CMK (cell line): ENCODE data around the gene AIMP2.
"Not testable (repeated sequence)": the region's sequence is repeated elsewhere in the genome, so short reads cannot be mapped to it uniquely, and the experiment has no call there.

Experiments
- DNase-seq: peaks from one replicate; pipeline ENCODE4 v3.0.0-alpha.2; 2010; ENCODE audit warnings: low read depth

The AIMP2 gene

DNA sequence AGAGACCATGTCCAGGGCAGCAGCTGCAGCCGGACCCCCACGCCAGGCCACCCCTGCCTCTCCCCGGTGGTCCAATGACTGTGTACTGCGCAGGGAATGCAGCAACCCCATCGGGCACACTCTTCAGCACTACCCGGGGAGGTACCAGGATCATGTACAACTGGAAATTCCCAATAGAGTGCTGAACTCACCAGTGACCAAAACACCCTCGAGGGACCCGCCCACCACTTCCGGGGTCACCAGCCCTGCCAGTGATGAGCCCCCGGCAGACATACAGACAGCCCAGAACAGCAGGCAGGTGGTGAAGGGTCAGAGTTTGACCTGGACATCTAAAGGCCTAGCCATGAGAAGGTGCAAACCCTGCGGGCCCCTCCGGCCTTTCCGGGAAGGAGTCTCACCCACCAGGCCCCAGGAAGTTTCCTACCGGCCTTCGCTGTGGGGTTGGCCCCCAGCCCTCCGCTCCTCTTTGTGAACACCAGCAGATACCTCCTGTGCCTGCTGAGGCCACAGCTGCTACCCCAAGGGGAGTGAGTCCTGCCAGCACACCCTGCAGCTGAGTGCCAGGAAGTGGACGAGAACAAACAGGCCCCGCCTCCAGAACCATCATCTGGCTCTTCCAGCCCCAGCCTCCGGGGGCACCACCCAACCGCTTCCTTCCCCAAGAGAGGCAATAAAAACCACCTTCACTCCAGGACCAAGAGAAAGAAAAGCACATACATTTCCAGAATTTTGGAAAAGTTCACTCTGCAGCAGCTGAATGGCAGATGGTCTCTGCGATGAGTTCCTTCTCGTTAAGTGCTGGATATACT is 17.1 kb downstream of the AIMP2 start:
- DNase-seq = peak; percentile 31

DNA sequence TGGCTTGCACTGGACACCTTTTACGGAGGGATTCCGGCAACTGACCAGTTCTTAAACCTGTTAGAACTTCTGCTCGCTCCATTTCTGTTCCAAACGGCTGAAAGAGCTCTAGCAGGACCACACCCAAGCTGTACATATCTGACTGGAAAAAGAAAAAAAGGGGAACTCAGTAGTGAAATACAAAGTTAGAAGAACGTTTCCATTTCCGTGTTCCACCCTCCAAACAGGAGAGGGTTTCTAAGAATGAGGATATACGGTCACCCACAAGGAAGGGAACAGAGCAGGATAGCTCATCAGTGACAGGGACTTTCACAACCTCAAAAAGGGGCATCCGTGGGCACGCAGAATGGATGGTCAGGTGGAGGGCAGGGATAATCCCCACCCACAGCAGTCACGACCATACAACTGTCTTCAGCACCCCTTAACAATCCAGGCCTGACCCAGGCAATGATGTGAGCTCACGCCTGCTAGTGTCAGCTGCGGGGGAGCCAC is 17.8 kb downstream of the AIMP2 start:
- no peak for DNase-seq

- no peak for DNase-seq
These were observed 18.8 kb downstream of the AIMP2 start for GRCh38 chr7:6027806-6028365.

DNA sequence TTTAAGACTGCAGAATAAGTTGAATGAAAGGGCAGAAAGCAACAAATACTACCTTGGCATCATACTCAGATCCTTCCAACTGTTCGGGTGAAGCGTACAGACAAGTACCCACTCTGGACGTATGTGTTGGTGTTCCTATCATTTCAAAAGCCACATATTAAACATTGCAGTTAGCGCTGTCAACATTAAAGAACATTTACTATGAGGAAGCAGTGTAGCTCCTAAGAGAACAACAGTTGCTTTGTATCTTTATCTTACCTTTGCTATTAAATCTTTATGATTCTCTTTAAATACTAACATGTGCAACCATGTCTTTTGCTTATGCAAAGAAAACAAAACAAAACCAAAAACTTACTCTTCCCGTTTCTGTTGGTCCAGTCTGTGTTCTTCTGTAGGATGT is 19.5 kb downstream of the AIMP2 start:
- no peak for DNase-seq

DNA sequence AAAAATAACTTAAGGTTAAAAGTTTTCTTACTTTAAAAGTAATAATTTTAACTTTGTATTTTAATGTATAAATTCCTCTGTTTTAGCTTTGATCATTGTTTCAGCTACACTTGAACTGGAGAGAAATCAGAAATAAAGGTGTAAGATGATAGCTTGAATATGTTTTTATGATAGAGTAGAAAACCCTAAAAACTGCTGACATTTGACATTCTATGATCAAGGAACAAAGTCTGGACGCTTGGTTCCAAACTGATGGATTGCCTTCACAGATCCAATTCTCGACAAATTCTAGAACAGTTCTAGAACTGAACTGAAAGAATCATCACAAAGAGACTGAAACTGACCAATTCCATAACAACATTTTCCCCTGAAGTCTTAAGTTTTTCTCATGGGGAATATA is 21.9 kb downstream of the AIMP2 start, which contains the start of gene ANKRD61:
ANKRD61 (plus strand) TSS at position 389 of the 400 bp plus-strand sequence; CDS start at position 389, 0 bp downstream.
- DNase-seq = no peak

DNA sequence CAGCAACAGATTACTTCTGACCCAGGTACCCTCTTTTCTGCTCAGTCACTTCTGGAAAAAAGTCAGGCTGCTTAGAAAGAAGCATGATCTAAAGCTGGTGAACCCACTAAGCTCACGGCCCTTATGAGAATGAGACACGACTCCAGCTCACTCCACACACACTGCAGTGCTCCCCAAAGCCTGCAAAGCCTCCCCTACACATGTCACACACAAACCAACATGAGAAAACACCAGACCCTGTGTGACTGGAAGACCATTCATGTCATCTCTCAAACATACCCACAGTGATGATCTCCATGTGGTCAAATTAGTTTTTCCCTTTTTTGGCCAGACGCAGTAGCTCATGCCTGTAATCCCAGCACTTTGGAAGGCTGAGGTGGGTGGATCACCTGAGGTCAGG is 22.5 kb downstream of the AIMP2 start:
- DNase-seq = no peak

- DNase-seq = no peak
These were observed 23.1 kb downstream of the AIMP2 start for GRCh38 chr7:6032167-6032566.

GRCh38 chr7:6032641-6033040 is 23.6 kb downstream of the AIMP2 start:
- DNase-seq = no peak

- no peak for DNase-seq
These were observed 26.1 kb downstream of the AIMP2 start for GRCh38 chr7:6035165-6035564.

DNA sequence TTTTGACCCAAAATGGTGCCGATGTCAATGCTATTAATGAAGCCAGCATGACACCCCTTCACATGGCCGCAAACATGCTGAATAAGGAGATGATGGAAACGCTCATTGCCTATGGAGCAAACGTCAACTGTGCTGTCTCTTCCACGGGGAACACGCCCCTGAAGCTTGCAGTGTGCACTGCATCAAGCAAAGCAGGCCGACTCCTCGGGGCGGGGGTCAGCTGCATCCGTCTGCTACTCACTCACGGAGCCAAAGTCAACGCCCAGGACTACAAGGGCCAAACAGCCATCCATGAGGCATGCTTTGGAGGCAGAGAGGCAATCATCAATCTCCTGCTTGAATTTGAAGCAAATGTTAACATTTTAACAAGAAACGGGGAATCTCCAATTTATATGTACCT is 26.6 kb downstream of the AIMP2 start:
- DNase-seq = no peak

- no peak for DNase-seq
These were observed 40.7 kb downstream of the AIMP2 start for GRCh38 chr7:6049780-6050179.

DNA sequence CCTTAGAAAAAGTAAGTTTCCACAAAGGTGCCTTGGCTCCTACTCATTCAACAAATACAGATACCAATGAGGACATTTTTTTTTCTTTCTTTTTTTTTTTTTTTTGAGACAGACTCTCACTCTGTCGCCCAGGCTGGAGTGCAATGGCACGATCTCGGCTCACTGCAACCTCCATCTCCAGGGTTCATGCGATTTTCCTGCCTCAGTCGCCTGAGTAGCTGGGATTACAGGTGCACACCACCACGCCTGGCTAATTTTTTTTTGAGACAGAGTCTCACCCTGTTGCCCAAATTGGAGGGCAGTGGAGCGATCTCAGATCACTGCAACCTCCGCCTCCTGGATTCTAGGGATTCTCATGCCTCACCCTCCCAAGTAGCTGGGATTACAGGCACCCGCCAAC is 42.1 kb downstream of the AIMP2 start:
- not testable (repeated sequence) for DNase-seq

- DNase-seq = peak; percentile 30
These were observed 47.5 kb downstream of the AIMP2 start for GRCh38 chr7:6056616-6057015.

DNA sequence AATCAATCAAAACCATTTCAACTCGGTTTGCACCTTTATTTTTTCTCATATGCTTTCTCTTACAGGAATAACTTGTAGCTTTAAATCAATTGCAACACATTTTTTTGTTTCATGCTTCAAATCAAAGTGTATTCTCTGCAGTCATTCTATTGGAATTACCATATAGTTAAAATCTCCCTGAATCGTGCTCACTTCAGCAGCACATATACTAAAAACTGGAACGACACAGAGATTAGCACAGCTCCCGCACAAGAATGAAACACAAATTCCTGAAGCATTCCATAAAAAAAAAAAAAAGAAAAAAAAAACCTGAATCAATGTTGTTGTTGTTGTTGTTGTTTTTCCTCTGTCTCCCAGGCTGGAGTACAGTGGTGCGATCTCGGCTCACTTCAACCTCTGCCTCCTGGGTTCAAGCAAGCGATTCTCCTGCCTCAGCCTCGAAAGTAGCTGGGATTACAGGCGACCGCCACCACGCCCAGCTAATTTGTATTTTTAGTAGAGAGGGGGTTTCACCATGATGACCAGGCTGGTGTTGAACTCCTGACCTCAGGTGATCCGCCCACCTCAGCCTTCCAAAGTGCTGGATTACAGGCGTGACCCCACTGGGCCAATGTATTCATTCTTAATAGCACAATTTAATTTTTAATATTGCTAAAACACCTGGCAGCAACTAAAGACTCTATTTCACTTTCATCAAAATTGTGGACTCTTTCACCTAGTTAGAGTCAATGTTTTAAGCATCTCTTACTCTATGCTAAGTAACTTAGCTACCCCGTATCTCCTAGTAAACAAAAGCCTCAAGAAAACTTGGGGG is 48.5 kb downstream of the AIMP2 start:
- no peak for DNase-seq

DNA sequence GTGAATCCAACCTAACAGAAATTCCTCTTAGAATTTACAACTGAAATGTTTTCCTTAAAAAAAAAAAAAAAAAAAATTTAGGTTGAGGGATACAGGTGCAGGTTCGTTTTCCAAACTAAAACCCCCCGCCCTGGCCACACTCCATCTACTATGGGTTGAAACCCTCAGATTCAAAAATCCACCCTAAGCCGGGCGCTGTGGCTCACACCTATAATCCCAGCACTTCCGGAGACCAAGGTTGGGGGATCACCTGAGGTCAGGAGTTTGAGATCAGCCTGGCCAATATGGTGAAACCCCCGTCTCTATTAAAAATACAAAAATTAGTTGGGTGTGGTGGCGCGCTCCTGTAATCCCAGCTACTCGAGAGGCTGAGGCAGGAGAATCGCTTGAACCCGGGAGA is 50.9 kb downstream of the AIMP2 start:
- not testable (repeated sequence) for DNase-seq

DNA sequence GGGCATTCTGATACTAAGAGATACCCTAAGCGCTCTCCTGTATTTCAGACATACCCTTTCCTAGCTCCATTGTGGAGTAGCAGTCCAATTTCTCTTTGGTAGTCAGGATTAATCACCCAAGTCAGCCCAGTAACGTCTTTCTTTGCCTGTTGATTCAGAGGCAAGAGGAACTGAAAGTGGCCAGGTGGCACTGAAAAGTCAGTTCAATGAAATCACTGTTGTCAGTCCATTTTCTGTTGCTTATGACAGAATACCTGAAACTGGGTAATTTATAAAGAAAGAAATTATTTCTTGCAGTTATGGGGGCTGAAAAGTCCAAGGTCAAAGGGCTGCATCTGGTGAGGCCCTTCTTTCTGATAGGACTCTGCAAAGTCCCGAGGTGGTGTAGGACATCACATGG is 62.3 kb downstream of the AIMP2 start:
- no peak for DNase-seq
